ENCODE data around the gene ZNF429.
"Not testable (repeated sequence)": the region's sequence is repeated elsewhere in the genome, so short reads cannot be mapped to it uniquely, and the experiment has no call there.

The ZNF429 gene

DNA sequence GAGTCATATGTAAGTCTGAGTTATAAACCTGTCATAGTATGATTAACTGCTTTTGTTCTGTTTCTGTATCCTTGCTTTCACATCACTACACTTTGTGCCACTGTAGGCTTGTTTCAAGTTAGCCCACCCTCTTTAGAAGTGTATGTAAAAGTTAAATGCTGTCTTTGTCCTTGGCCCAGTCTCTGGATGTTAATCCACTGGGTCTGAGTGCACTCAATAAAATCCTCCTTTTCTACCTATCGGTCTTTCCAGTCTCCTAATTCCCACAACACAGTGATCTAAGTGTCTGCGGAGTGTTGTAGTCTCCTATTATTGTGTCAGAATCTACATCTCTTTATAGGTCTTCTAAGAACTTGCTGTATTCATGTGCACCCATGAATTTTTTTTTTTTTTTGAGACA lies 14.1 kb downstream of the ZNF429 start:
- no peak for DNase-seq

DNA sequence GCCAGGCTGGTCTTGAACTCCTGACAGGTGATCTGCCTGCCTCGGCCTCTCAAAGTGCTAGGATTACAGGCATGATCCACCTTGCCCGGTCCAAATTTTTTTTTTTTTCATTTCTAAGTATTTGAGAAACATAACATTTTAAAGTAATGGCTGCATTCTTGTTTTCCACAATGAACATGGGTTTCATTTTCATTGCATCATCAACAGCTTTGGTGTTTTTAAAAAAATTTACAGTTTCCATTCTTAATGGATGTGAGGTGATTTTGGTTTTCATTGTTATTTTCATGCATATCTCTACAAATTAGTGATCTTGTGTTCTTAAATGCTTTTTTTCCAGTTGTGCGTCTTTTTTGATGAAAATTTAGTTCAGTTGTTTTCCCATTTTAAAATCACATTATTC lies 27.5 kb downstream of the ZNF429 start:
- no peak for DNase-seq

DNA sequence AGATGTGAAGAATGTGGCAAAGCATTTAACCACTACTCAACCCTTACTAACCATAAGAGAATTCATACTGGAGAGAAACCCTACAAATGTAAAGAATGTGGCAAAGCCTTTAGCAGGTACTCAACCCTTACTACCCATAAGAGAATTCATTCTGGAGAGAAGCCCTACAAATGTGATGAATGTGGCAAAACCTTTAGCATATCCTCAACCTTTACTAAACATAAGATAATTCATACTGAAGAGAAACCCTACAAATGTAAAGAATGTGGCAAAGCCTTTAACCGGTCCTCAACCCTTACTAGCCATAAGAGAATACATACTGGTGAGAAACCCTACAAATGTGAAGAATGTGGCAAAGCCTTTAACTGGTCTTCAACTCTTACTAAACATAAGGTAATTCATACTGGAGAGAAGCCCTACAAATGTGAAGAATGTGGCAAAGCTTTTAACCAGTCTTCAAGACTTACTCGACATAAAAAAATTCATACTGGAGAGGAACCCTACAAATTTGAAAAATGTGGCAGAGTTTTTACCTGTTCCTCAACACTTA lies 31.4 kb downstream of the ZNF429 start:
- not testable (repeated sequence) for DNase-seq

DNA sequence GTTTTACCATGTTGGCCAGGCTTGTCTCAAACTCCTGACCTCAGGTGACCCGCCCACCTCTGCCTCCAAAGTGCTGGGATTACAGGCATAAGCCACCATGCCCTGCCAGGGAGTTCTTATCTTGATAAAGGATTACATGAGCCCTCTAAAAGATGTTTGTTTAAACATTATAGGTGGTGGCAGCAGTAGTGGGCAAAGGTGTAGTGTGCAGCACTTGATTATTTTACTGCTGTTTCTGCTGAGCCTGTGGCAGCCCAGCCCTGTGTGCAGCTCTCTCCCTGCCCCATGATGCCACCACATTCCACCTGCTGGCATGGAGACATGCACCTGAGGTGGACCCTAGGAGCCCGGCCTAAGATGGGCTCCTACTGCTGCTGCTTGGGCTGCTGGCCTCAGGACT lies 54.0 kb downstream of the ZNF429 start:
- no peak for DNase-seq

DNA sequence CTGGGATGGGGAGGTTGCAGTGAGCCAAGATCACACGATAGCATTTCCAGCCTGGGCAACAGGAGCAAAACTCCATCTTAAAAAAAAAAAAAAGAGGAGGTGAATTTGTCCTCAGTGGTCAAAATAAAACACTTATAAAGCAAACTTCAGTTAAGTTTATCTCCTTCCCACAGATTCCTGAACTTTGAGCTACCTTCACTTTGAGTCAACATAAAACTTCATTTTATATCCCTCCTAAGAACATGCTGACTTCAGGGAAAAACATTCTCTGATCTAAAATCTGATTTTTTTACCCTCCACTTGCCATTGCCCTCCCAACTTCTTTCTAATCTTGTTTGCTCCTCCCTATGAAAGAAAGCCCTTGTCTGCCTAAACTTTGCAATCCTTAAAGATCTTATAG lies 59.0 kb downstream of the ZNF429 start:
- DNase-seq: no peak

DNA sequence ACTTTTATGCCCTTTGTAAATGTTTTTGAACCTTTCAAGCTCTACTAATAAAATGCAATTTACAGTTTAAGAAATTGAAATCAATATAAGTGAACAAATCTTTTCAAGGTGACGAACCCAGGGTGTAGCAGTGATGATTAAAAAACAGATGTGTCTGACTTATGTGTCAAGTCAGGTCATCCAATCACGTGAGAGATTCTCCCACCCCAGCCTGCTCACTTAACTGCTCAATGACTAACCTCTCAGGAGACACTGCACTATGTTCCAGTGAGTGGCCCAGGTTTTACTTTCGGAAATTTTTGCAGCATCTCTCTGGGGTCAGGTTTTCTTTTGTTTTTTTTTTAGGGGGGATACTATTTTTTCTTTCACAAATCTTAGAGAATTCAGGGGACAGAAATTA lies 60.7 kb downstream of the ZNF429 start:
- DNase-seq: no peak

DNA sequence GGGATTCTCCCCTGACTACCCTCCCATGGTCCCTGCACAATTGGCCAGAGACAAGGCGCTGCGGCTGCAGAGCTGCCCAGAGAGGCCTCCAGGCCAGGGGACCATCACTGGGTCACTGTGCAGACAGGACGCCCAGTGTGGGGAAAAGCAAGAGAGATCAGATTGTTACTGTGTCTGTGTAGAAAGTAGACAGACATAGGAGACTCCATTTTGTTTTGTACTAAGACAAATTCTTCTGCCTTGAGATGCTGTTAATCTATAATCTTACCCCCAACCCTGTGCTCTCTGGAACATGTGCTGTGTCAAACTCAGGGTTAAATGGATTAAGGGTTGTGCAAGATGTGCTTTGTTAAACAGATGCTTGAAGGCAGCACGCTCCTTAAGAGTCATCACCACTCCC lies 62.4 kb downstream of the ZNF429 start:
- DNase-seq: not testable (repeated sequence)

GRCh38 chr19:21568816-21569493 lies 63.6 kb downstream of the ZNF429 start:
- peak; percentile 75 for DNase-seq

- peak; percentile 2 for DNase-seq
Measured at GRCh38 chr19:21569494-21569865, 64.1 kb downstream of the ZNF429 start.

DNA sequence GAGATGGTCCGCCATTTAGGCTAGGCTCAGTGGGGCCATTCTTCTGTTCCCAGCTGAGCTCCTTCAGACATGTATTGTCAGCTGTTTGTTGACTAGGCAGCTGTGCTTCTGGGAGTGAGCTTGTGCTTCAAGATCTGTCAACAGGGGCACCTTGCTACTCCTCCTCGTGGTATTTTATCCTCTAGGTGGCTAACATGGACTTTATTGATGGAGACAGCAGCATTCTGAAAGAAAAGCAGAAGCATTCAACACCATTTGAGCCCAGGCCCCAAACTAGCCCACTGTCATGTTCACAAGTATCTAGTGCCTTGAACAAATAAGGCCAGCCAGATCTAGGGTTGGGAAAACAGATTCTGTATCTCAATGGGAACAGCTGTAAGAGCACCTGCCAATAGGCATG lies 65.9 kb downstream of the ZNF429 start:
- DNase-seq: no peak

DNA sequence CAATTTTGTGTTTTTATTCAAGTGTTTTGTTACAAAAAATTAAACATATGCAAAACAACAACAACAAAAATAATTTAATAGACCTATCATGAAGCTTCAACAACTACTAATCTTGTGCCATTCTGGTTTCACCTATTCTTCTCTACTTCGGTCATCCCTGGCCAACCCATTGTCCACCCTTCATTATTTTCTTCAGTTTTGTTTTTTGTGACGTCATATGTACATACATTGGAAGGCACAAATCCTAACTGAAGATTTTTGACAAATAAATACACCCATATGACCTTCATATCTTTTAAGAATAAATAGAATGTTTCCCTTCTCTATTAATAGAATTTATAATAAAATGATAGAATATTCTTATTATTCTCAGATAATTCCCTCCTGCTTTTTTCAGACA lies 69.2 kb downstream of the ZNF429 start:
- no peak for DNase-seq

GRCh38 chr19:21576481-21576880 lies 71.1 kb downstream of the ZNF429 start:
- no peak for DNase-seq

DNA sequence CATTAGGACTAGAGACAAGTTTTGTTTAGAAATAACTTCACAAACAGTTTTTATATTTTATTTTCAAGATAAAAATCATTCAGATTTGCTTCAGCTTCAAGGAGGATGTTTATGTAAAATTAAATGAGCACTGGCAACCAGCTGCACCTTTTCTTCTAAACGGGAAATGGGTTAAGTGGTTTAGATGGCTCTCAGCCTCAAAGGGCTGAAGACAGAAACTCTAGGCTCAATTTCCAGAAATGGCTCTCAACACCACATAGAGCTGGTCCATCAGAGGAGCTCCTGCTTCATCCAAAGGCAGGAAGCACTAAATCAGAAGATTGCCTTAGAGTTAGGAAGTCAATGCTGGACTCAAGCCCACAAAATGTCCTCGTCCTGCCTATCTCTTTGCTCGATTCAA lies 74.7 kb downstream of the ZNF429 start:
- DNase-seq: no peak

DNA sequence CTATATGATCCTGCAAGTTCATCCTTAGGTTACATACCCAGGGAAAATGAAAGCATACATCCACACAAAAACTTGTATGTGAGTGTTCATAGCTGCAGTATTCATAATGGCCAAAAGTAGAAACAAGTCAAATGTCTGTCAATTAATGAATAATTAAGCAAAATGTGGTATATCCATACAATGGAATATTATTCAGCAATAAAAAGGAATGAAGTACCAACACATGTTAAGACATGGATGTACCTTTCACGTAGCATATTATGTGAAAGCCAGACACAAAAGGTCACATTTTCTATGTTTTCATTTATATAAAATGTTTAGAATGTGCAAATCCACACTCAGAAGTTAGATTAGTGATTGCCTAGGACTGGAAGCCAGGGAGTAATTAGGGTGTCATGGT lies 75.4 kb downstream of the ZNF429 start:
- no peak for DNase-seq

DNA sequence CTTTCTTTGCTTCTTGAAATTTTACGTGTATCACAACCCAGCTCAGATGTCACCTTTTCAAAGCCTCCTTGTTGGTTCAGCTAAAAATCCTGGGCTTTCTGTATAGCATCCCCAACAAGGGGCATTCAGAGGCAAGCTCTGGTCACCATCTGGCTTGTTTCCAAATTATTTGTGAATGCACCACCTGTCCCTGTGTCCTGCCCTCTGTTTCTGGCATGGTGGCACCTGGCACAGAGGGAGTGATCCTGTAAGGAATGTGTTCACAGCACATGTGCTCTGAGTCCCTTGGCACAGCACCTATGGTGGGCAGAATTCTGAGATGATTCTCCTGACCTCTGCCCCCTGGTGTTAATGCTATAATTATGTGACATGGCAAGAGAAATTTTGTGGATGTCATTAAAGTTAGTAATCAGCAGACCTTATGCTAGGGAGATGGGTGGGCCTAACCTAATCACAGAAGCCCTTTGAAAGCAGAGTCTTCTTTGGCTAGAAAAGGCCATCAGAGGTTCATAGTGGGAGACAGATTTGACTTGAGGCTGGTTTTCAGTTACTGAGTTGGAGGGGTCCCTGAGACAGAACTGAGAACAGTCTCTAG lies 76.3 kb downstream of the ZNF429 start:
- no peak for DNase-seq

- no peak for DNase-seq
Measured at GRCh38 chr19:21584537-21584936, 79.1 kb downstream of the ZNF429 start.

- no peak for DNase-seq
Measured at GRCh38 chr19:21585281-21585890, 80.0 kb downstream of the ZNF429 start.

DNA sequence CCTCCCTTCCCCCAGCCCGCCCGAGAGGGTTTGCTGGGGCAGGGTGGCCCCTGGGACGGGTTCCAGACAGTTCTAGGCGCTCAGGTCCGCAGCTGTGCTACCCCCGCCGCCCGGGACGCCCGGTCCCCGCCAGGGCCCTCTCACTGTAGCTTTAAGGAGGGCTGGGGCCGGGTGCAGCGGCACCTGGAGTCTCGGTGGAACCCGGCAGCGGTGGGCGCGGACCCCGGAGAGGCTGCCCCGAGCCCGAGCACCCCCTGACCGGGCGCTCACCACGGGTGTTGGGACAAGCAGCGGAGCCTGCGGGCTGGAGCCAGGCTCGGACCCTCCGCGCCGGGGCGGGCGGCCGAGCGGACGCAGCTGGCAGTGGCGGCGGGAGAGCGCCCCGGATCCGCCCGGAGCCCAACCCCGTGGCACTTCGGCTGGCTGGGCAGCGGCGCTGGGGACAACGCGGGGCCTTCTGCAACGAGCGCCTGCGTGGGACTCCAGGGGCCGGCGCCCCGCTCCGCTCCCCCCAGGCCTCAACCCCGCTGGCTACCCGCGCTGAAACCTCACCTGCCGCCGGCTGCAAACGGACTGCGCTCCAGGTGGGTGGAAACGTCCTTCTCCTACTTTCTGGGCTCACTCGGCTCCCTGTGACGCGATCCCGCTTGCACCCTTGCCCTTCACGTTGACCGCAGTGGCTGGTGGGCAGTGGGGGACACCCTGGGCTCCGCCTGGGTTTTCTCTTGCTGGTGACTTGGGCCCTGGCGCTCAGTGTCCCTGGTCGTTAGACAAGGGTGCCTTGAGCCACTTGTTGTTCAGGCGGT lies 81.1 kb downstream of the ZNF429 start:
- no peak for DNase-seq

DNA sequence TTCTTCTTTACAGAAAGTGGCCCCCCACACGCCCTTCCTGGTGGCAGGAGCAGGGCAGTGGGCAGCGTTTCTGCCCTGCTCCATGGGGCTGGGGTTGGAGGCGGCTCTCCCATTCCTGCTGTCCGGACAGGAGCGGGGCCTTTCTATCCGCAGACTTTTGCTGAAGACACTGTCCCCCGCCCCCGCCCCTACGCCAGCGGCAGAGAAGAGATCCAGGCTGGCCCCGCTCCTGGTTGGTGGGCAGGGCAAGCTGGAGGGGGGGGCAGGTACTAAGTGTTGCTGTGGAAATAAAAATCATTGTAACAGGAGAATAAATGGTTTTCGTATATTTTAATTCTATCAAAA lies 81.7 kb downstream of the ZNF429 start:
- no peak for DNase-seq

DNA sequence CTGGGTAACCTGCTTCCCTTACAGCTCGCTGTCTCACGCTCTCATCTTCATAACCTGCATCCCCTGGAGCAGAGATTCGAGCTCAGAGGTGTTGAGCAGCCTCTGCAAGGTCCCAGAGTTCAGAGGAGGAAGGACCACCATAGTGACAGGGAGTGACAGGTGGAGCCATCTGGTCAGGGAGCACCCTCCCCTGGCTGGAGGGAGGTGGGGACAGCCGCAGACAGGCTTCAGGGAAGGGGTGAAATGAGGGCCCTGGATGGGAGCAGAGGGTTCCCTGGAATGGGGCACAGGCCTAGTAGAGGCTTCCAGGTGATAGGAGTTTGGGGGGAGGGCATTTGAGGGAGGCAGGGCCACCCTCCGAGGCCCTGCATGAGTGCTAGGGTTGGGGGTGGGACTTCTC lies 82.1 kb downstream of the ZNF429 start:
- DNase-seq: no peak

DNA sequence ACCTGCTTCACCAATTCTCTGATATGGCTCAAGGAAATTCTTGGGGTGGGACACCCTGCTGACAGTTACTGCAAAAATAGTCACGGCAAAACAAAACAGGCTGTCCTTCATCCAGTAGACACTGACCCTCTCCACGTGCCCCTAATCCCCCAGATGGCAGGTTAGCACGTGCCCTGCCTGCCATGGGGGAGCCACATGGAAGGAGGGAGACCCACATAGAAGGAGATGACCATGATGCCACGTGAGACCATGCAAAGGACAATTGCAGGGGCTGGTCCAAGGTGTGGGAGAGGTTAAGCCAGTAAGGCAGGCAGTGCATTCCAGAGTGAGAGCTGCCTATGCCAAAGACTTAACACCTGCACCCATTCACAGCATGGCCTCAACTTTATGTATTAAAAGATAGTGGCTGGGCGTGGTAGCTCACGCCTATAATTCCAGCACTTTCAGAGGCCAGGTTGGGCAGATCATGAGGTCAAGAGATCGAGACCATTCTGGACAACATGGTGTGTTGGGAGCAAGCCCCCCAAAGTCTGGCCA lies 82.7 kb downstream of the ZNF429 start:
- no peak for DNase-seq

DNA sequence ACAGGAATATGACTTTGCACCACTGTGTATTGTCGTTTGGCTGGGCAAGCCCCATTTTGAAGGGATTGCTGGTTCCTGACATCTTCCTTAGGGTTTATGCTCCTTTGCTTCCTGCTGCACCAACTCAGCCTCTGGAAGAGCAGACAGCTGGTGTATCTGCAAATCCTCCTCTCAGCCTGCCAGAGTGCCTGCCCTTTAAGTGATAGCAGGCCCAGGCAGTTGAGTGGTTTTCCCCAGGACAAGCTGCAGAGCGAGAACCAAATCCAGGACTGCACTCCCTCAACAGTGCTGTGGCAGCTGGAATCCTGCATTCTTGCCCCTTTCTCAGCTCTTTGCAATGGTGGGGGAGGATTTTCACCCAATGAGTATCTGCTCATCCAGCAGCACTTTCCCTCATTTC lies 85.5 kb downstream of the ZNF429 start:
- DNase-seq: no peak

GRCh38 chr19:21593008-21593481 lies 87.6 kb downstream of the ZNF429 start:
- no peak for DNase-seq
